22Rv1 (cell line): ENCODE results near the gene ZFP82.

Experiments used
- CTCF ChIP-seq: fragments of 450-650 bp; IDR thresholded peaks from 2 replicates; pipeline ENCODE4 v1.5.1; 2017; ENCODE audit warnings: mild to moderate bottlenecking
- ZFX ChIP-seq: fragments of 450-650 bp; IDR thresholded peaks from 2 replicates; pipeline ENCODE4 v1.6.1; 2017; ENCODE audit warnings: antibody characterized with exemption, borderline replicate concordance

- TF ChIP-seq CTCF (no peak), ZFX (no peak)
Measured at GRCh38 chr19:36441339-36441738, 22.9 kb upstream of the ZFP82 start.
